BJ (cell line): ENCODE measurements around the gene SERP1. TPM values are rescaled to one million over a fixed set of nuclear protein-coding genes. Genes with fewer than 3 reads are reported as not detected.

Experiments used
- CTCF ChIA-PET: fragments of 350-600 bp; formaldehyde crosslinking; extraction: SDS; loops from one replicate; lab custom pipeline; 2021; ENCODE audit warnings: antibody characterized with exemption, inconsistent platforms; lab: Yijun Ruan, JAX
- POLR2A ChIA-PET: fragments of 300-600 bp; sonication (Branson Sonifier 250); formaldehyde crosslinking; extraction: SDS; loops from one replicate; lab custom pipeline; 2021; ENCODE audit warnings: antibody characterized with exemption; lab: Charles Lee
- DNase-seq: peaks from one replicate; pipeline ENCODE4 v3.0.0-alpha.2; 2011; ENCODE audit warnings: low read depth
- H3K27me3 ChIP-seq: 2 replicates; pipeline ENCODE4 v1.6.0; 2011; ENCODE audit warnings: low read length; ENCODE audit not compliant: control insufficient read depth, insufficient read depth
- H3K36me3 ChIP-seq: 2 replicates; pipeline ENCODE4 v1.5.1; 2011; ENCODE audit warnings: low read length; ENCODE audit not compliant: control insufficient read depth, insufficient read depth
- H3K4me3 ChIP-seq: 2 replicates; pipeline ENCODE4 v1.5.1; 2011; ENCODE audit warnings: low read depth, mild to moderate bottlenecking, control low read depth, low read length
- CTCF ChIP-seq: IDR thresholded peaks from 2 replicates; pipeline ENCODE4 v1.5.1; 2011; ENCODE audit warnings: low read depth, mild to moderate bottlenecking, control low read depth, inconsistent platforms, low read length, moderate library complexity; ENCODE audit not compliant: insufficient read depth
- polyA plus RNA-seq: library from polyadenylated mRNA; depleted of rRNA; stranded (reverse); fragments of >200 nt; gene quantifications from 2 replicates; pipeline ENCODE4 v1.2.3, GENCODE V29; 2011

The SERP1 gene
- polyA plus RNA-seq, 1 experiment: 86.5 TPM

- Histone ChIP-seq H3K4me3 (no peak overlapping the region), H3K27me3 (no peaks in the 10 kb centered on the region), H3K36me3 (peaks cover 5% of the 10 kb centered on the region; the same call in 1 of the 2 replicates)
- ChIA-PET POLR2A (no interaction called here), CTCF (interaction anchor here (0.6 kb wide), 1 partner anchor 11 kb away, joined by 3 read pairs; no protein-coding TSS in a partner anchor)
- no peak for DNase-seq
- TF ChIP-seq CTCF: no peak
Observed at GRCh38 chr3:150583028-150583427, 36.7 kb upstream of the SERP1 start.

- Histone ChIP-seq H3K27me3 (no peaks in the 10 kb centered on the region), H3K4me3 (no peak overlapping the region), H3K36me3 (peaks cover 5% of the 10 kb centered on the region; the same call in 1 of the 2 replicates)
- CTCF ChIA-PET: no interaction called here
- DNase-seq: no peak
- no peak for TF ChIP-seq CTCF
- POLR2A ChIA-PET: no interaction called here
Observed at GRCh38 chr3:150582620-150583019, 36.3 kb upstream of the SERP1 start.

GRCh38 chr3:150581174-150581573 lies 34.9 kb upstream of the SERP1 start:
- DNase-seq: no peak
- POLR2A ChIA-PET: no interaction called here
- CTCF ChIA-PET: no interaction called here

GRCh38 chr3:150577855-150578254 lies 31.6 kb upstream of the SERP1 start:
- no peak for DNase-seq
- Histone ChIP-seq H3K4me3 (no peak overlapping the region), H3K36me3 (peaks cover 5% of the 10 kb centered on the region), H3K27me3 (no peaks in the 10 kb centered on the region)
- ChIA-PET POLR2A (no interaction called here), CTCF (interaction anchor here (1.4 to 1.5 kb wide), 2 partner anchors 7 to 10 kb away, joined by 3 to 5 read pairs; no protein-coding TSS in a partner anchor)
- no peak for TF ChIP-seq CTCF

More at GRCh38 chr3:150581174-150581573, 34.9 kb upstream of the SERP1 start:
- Histone ChIP-seq H3K27me3 (no peaks in the 10 kb centered on the region), H3K36me3 (peaks cover 7% of the 10 kb centered on the region), H3K4me3 (no peak overlapping the region)
- no peak for TF ChIP-seq CTCF

GRCh38 chr3:150567328-150567727 lies 21.0 kb upstream of the SERP1 start:
- no peak for DNase-seq
- CTCF ChIA-PET: no interaction called here
- H3K27me3 ChIP-seq: no peaks in the 10 kb centered on the region
- H3K36me3 ChIP-seq: peaks cover 2% of the 10 kb centered on the region; the same call in 1 of the 2 replicates
- TF ChIP-seq CTCF: no peak
- H3K4me3 ChIP-seq: no peak overlapping the region
- POLR2A ChIA-PET: no interaction called here
